Activated CD4-positive, CD25-positive, alpha-beta regulatory T cell treated with anti-CD3 and anti-CD28 coated beads, Interleukin-2, amount 50 U/mL, for 72 hours (primary cell): ENCODE data around the gene MPG.
A peak's percentile ranks its signal among the peaks of the same experiment; 100 is the strongest.

Source experiments
- DNase-seq: peaks from one replicate; pipeline ENCODE4 v3.0.0; 2021

Gene MPG

DNA sequence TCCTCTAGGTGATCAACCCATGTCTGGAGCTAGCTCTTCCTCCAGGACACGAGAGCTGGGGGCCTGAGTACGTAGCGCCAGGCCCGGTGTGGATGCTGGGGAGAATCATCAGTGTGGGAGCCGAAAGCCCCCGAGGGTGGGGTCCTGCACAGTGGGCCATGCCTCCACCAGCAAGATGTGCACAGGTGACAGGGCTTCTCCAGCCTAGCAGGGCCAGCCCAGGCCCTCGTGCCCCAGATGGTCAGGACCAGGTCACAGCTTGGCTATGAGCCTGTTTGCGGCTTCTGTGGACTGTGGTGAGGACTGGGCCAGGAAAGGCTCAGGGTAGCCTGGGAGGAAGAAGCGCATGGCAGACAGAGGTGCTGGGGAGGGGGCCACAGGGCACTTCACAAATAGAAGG, 7.8 kb downstream of the MPG start:
- no peak for DNase-seq

DNA sequence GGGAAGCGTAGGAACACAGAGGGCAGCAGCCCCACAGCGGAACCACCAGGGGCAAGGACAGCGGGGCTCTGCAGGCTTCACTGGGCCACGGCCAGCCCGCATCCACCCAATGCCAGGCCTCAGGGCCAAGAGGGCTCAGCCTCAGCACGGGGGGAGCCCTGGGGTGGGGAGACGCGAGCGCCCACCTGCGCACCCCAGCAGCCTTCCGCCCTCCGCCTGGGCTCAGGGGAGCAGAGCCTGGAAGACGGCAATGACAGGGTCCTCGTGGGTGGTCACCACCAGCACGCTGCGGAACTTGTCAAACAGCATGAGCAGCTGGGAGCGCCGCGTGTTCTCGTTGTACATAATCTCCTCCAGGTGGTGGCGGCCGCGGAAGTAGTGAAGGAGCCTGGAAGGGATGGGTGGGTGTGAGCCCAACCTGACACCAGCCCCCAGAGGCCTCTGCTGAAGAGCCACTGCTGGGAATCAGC, 8.5 kb downstream of the MPG start:
- no peak for DNase-seq

DNA sequence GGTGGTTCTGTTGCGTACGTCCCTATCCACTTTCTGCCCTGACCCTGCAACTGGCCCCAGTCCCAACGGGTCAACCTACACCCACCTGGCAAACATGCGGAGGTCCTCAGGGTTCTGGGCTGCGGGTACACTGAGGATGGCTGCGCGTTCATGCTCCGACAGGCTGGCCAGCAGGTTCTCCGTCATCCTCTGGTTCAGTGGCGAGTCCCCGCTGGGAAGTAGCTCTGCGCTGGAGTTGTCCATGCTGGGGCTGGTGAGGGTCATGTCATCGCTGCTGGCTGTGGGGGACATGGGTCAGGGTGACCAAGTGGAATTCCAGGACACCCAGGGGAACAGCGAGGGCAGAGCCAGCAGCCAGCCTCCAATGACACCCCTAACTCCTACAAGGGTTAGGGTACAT, 10.6 kb downstream of the MPG start:
- DNase-seq: no peak

DNA sequence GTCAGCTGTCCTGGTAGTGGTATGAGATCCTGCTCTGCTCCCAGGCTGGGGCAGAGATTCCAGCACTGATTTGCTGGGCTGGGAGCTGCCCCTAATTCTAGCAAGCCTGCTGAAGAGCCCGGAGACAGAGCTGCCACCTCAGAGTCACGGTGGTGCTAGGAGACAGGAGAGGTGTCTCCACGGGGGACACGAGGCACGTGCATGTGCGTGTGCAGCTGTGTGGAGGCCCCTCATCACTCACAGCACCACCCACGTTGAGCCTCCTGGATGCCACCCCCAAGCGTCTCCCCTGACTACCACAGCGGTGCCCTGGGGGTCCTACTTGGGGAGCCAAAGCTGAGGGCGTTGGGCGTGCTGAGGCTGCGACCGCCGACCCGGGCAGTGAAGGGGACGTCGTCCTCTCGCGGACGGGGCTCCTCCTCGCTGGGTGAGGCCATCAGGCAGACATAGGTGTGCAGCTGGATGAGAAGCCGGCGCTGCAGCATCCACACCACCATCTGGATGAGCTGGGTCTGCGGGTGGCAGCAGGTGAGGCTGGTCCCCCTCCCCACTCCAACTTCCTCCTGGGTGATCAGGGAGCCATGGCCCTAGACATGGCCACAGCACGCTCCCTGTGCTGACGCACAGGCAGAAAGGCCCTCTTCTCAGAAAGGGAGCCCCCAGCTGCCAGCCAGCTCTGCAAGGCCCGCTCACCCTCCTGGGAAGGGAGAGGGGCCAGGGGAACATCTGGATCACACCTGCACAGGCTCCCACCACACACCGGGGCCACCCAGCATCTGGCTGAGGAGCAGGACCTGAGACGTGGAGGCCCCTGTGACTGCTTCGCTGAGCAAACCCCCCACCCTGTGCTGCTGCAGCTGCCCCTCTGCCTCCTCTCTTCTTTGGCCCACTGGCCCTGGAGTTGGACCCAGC, 11.6 kb downstream of the MPG start:
- DNase-seq: no peak

DNA sequence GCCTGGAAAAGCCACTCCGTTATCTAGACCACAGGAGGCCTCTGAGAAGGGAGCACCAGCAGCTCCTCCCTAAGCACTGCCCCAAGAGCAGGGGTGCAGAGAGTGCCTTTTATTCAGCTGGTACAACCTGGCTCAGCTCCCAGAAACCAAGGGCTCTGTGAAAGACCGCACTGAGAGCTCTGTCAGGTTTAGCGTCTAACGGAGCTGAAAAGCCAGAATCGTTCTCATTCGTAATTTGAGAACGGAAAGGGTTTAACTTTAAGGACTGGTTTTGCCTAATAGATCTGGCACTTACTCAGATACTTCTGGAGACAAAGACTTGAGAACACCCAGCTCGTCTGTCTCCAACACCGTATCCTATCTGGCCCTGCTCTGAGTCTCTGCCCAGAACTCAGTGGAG, 13.5 kb downstream of the MPG start:
- DNase-seq: no peak

DNA sequence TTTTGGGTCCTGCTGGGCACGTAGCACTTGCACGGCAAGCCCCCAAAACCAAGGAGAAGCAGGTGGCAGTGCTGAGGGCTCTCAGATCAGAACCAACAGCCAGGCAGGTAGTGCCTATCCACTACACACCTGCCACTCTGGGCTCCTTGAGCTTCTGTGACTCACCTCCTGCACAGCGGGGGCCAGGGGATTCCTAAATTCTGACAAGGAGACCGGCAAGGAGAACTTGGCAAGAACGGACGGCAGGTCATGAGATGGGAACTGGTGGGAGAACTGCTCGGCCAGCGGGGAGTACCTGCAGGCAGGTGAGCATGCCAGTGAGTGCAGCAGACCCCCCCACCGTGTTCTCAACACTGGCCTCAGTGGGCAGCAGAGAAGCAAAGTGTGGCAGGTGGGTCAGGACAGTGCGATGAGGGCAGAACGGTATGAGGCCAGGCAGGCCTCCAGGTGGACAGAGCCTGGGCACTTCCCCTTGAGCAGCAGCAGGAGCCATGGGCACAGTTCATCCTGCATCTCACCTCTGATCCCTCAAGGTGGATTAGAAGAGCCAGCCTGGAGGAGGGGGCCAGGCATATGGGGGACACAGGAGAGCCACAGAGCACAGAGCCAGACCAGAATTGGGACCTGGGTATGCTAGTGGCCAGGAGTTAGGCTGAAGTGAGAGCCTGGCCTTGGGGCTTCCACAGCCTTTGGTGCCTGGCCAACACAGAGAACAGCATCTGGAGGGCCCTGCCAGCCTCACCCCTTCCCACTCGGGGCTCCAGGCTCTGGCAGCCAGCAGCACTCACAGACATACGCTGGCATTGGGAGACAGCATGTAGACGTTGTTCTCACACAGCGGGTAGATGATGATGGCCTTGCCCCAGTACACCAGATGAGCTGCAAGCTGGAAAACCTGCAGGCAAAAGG, 14.7 kb downstream of the MPG start:
- DNase-seq: no peak

DNA sequence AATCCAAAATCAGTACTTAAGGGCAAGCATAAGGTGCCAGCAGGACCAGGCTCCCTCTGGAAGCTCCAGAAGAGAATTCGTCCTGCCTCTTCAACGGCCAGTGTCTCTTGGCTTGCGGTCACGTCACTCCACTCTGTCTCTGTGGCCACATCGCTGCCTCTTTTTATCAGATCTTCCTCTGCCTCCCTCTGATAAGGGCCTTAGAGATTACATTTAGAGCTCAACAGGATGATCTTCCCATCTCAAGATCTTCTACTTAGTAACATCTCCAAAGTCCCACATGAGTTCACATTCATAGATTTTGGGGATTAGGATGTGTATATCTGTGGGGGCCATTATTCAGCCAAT, 16.9 kb downstream of the MPG start:
- DNase-seq: no peak

DNA sequence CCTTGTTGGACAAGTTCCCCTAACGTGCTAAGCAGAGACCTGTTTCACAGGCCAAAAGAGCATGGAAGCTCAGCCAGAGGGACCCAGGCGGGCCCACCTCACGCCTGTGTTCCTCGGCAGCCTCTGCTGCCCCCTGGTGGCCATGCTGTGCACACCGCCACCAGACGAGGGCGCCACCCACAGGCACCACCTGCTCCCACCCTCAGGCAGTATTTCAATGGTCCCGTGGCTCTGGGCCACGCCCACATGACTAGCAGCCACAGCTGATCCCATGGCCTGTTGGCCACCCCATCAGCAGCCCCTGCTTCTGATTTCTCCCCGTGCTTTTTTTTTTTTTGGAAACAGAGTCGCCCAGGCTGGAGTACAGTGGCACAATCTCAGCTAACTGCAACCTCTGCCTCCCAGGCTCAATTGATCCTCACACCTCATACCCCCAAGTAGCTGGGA, 18.9 kb downstream of the MPG start:
- DNase-seq: peak; percentile 89

DNA sequence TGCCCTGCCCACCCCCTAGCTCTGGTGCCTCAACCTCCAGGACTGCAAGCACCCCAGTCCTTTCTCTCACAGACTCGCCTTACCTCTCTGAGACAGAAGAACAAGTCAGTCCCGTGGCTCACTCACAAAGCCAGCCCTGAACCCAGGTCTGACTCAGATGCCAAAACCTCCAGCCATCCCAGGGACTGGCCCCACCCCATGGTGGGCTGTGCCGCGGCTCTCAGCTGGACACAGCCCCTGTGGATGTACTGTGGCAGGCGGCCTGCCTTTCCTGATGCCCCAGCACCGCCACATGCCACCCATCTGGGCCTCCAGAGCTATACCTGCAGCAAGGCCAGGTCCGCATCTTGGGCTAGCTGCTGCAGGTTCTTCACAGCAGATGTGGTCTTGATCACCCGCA, 19.8 kb downstream of the MPG start:
- DNase-seq: no peak

DNA sequence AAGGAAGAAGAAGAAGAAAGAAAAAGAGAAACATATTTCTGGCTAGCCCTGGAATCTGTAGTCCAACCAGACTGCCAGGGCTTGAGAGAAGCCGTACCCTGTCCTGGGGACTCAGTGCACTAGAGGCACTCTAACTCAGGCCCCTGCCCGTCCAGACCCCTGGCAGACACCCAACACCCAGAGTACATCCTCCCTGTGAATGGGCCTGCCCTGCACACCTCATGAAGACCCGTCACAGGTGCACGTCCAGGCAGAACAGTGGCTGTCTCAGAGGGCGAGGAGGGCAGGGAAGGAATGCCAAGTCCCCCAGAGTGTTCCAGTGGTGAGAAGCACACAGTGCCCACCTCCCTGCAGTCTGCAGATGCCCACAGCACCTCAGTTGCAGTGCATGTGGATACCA, 23.0 kb downstream of the MPG start:
- DNase-seq: no peak

DNA sequence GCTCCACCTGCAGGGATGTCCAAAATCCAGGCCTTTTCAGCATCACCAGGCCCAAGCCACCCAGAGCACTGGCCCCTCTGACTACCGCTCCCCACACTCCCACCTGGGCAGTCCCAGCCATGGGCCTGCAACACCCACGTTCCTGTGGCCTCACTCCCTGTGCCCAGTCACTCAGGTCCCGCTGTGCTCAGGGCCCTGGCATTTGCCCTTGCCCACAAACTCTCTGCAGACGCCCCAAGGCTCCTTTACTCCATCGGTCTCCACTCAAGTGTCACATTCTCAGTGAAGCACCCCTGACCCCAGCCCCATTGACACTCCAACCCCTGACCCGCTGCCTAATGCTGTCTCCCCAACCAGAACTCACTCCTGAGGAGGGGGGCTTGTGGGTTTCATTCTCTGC, 23.6 kb downstream of the MPG start:
- no peak for DNase-seq

DNA sequence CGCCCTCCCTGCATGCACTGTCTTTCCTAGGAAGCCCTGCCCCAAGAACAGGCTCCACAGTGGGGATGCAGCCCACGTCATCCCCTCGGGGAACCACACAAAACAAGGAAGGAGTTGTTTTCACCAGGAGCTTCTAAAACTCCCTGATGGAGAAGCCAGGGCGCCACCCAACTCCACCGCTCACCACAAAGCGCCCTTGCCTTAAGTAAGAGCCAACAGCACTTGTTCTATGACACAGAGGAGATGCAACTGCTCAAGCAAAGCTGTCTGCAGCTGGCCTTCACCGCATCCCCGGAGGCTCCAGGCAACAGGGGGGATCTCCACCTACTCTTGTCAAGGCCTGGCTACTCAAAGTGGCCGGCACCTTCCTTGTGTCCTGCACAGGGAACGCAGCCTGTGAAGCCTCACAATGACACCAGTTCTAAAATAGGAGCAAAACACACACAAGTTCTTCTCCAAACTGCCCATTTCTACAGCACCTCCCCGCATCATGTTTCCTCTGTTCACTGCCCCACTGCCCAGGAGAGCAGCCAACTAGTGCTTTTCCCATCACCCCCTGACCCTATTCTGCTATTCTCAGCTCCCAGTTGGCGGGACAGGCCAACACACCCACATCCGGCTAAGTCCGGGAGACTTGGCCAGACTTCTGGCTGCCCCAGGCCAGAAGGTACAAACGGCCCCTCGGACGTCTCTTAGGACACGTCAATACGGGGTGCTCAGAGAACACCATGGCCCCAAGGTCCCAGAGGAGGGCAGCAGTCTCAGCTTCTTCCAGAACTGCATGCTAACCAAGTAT, 24.2 kb downstream of the MPG start:
- DNase-seq: no peak

DNA sequence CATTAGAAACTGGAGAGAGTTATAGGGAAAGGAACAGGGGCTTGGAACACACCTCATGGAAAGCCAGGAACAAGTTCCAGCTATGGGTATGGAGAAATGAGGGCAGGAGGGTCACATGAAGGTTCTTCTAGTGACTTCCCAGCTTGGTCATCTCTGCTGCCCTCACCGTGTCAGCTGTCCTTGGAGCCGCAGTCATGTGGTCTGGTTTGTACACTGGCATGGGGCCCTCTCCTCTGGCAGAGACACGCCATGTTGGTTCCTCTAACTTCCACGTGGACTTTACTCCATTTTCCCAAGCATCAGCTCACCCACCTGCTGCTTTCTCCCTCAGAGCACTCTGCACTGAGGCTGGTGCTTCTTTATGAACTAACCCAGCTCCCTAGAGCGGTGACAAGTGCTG, 26.3 kb downstream of the MPG start:
- DNase-seq: no peak

DNA sequence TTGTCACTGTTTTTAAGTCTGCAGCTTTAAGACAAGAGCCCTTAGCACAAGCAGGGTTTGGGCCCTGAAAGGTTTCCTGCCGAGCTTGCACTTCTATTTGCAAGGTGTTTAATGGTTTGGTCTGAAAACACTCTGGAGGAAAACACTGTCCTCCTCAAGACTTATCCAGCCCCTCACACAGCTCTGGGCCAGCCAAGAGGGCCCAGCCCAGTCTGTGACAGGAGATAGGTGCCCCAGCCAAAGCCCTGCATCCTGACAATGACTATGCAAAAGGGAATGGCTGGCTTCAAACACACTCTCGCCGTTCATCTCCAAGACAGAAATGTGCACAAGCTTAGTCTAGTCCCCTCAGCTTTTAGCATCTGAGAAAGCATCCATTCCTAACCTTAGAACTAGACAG, 26.9 kb downstream of the MPG start:
- no peak for DNase-seq

DNA sequence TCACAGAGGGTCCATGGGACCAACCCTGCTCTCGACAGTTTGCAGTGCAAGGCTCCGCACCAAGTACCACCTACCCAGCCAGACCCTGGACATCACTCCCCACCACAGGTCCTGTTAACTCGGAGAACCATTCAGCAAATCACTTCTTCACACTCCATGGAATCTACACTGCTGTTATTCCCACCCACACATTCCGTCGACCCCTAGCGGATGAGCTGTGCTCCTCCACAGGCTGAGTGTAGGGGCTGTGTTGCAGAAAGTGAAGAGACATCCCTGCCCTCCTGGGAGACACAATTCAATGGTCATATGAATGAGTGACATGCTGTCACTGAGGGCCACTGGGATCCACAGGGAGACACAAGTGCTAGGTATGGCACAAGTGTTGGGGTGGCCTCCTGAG, 27.5 kb downstream of the MPG start:
- DNase-seq: no peak

DNA sequence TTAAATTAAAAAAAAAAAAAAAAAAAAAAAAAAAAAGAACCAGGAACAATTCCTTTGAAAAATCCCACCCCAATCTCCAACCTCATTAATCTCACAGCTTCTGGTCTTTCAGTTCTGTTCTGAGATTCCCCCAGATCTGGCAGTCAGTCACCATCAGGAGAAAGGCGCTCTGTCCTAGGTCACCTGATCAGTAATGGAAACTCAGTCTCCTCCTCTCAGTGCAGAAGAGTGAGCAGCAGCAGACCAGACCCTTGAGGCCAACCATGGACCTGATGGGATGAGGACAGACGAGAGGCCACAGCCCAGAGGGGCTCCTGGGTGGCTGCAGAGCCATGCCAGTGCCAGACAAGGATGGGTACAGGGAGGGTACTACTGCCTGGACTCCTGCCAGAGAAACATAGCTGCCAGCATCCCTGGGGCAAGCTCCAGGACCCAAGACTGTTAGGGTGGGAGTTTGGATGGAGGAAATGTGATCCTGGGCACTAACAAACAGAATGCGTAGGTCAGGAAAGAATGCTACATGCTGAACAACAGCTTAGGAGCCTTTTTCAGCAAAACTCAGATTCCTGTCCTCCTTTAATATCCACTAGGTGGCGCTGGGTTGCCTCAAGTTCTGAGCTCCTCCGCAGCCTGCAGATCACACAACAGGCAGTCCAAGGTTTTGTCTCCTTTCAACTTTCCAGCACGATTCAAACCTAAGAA, 28.7 kb downstream of the MPG start:
- no peak for DNase-seq

DNA sequence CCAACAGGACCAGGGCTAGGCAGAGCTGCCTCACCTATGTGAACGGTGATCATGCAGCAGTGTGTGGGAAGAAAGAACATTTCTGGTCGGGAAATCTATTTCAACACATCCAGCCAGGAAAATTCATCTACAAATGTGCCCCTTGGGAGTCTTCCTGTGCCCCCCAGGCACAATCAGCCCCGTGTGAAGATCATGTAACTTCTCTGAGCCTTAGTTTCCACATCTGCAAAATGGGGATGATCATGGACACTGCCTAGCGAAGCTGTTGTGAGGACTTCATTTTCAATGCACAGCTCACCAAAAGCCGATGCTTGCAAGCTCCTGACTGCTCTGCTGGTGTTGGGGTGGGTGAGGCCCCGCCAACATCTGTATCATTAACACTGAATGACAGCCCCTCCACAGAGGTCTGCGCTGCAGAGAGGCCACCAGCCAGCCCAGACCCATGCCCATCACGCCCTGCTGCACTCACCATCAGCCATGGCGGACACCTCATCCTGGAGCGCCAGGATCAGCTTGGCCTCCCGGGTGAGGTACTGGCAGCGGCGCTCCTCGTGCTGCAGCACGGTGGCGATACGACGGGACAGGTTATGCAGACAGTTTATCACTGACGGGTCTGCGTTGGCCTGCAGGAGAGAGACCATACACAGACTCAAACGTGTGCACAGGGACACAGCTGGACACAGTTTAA, 34.3 kb downstream of the MPG start:
- DNase-seq: no peak

DNA sequence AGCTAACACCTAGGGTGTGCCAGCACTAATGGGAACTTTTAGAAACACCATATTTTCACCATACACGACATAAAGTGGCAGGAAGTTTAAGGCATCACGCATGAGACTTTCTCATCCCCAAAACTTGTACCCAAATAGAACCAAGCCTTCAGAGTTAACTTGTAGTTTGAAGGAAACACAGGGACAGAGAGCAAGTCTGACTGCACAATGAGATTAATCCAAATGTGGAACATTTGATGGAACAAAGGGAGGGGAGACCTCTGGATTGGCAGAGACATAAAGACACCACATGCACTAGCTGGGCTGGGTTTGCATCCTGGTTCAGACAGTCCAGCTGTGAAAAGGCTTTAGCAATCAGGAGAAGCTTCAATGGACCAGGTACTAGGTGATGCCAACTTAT, 36.3 kb downstream of the MPG start:
- no peak for DNase-seq

DNA sequence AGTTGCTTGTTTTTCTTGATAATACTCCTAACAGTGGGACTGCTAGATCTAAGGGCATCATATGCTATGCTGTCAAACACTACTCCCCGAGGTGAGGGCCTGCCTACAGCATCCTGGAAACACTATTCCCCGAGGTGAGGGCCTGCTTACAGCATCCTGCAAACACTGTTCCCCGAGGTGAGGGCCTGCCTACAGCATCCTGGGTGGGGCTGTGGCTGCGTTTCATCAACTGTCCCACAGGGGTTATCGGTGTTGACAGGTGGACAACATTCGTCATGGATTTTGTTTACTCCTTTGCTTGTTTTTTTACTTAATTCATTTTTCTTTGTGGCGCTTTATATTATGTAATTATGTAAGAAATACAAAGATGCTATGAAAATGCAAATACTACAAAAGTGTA, 38.0 kb downstream of the MPG start:
- no peak for DNase-seq

DNA sequence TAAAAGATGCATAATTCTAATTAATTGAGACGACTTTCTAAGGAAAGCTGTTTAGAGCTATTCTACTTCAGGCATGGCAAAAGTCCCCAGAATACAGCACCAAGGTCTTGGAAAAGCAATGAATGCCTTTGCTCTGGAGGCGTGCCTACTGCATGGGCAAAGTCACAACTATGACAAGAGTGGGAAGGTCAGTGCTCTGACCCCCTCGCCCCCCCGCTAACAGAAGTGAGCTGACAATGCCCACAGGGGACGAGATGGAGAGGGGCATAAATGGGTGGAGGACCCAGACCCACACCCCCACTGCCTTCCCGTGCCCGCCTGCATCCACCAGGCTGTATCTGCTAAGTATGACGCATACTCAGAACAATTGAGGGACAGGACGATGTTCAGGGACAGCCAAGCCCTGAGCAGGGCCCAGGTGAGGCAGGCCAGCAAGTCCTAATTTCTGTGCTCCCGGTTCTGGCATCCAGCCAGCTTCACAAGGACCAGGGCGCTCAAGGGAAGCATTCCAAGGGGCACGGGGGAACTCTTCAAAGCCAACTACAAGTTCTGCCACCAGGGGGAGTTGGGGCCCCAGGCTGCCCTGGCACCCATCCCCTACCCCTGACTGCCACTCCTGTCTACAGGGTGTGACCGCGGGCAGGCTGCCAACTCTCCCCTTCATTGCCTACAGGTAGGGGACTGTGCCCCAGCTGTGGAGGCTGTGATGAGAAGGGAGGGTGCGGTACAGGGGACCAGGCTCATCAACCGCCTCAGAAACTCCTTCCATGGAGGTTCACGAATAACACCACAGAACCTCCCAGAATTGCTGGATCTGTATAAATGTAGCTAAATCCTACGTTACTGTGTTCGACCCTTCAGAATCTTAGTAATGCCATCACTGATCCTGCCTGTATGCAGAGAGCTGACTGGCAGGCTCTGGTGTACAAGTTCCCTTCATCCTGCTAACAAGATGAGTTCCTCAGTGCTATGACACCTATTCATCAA, 39.6 kb downstream of the MPG start:
- DNase-seq: peak; percentile 51

DNA sequence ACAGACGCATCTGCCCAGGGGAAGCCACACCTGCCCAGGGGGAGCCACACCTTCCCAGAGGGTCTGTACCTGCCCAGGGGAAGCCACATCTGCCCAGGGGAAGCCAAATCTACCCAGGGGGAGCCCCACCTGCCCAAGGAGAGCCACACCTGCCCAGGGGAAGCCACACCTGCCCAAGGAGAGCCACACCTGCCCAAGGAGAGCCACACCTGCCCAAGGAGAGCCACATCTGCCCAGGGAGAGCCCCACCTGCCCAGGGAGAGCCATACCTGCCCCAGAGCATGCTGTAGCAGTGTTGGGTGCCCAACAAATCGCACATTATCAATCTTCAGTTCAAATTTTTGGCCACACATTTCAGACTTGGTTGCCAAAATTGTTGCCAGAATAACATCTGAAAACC, 40.8 kb downstream of the MPG start:
- DNase-seq: no peak
